HL-60 (cell line): Measurements from ENCODE around the gene C14orf132.

Source experiments
- DNase-seq, 2 experiments: peaks; one replicate each; pipeline ENCODE4 v3.0.0-alpha.2; 2010 to 2020; ENCODE audit warnings: low read depth in 1 of 2, low spot score in 1 of 2
- H3K27ac ChIP-seq: fragments of 250-450 bp; sonication (Bioruptor Pico); replicated peaks from 2 replicates; pipeline ENCODE4 v1.5.1; 2020; ENCODE audit warnings: mild to moderate bottlenecking, moderate library complexity
- H3K27me3 ChIP-seq: fragments of 250-450 bp; sonication (Bioruptor Pico); 2 replicates; pipeline ENCODE4 v1.5.1; 2021; ENCODE audit warnings: mild to moderate bottlenecking, moderate library complexity; ENCODE audit not compliant: insufficient read depth, poor library complexity, severe bottlenecking
- H3K4me3 ChIP-seq: replicated peaks from 2 replicates; pipeline ENCODE4 v1.5.1; 2011; ENCODE audit warnings: mild to moderate bottlenecking, control low read depth, low read length; ENCODE audit not compliant: insufficient read depth
- CTCF ChIP-seq: IDR thresholded peaks from one replicate; pipeline ENCODE4 v1.5.1; 2011; ENCODE audit warnings: low read length, control low read depth, inconsistent platforms; ENCODE audit not compliant: insufficient read depth
- GABPA ChIP-seq: IDR thresholded peaks from 2 replicates; pipeline ENCODE4 v1.6.1; 2012; ENCODE audit warnings: low read depth
- POLR2AphosphoS5 ChIP-seq: IDR thresholded peaks from 2 replicates; pipeline ENCODE4 v1.6.1; 2012; ENCODE audit warnings: low read depth
- REST ChIP-seq: IDR thresholded peaks from 2 replicates; pipeline ENCODE4 v1.6.1; 2012; ENCODE audit warnings: low read depth; ENCODE audit not compliant: insufficient replicate concordance
- SPI1 ChIP-seq: IDR thresholded peaks from 2 replicates; pipeline ENCODE4 v1.6.1; 2012; ENCODE audit warnings: low read depth, mild to moderate bottlenecking, borderline replicate concordance

Gene C14orf132

GRCh38 chr14:96056509-96057422, 17.6 kb downstream of the C14orf132 start:
- no peak for DNase-seq
- Histone ChIP-seq H3K27me3 (no peaks in the 10 kb centered on the region), H3K4me3 (no peak overlapping the region), H3K27ac (no peak overlapping the region)
- TF ChIP-seq POLR2AphosphoS5, result no peak

GRCh38 chr14:96057738-96058137, 18.6 kb downstream of the C14orf132 start:
- no peak overlapping the region for H3K4me3 ChIP-seq
- no peak overlapping the region for H3K27ac ChIP-seq
- no peak for DNase-seq
- TF ChIP-seq SPI1 (no peak), REST (no peak), CTCF (no peak), GABPA (no peak), POLR2AphosphoS5 (no peak)
- no peaks in the 10 kb centered on the region for H3K27me3 ChIP-seq

GRCh38 chr14:96058576-96059200, 19.5 kb downstream of the C14orf132 start:
- no peak overlapping the region for H3K4me3 ChIP-seq
- H3K27me3 ChIP-seq, result no peaks in the 10 kb centered on the region
- H3K27ac ChIP-seq, result no peak overlapping the region
- no peak for DNase-seq
- TF ChIP-seq SPI1 (no peak), REST (no peak), CTCF (no peak), POLR2AphosphoS5 (no peak), GABPA (no peak)

GRCh38 chr14:96059519-96060135, 20.5 kb downstream of the C14orf132 start:
- Histone ChIP-seq H3K27ac (no peak overlapping the region), H3K27me3 (no peaks in the 10 kb centered on the region)
- DNase-seq, result no peak

More at GRCh38 chr14:96059519-96060135, 20.5 kb downstream of the C14orf132 start:
- no peak overlapping the region for H3K4me3 ChIP-seq
- TF ChIP-seq GABPA, result no peak
- no peak for TF ChIP-seq POLR2AphosphoS5
- no peak for TF ChIP-seq SPI1
- no peak for TF ChIP-seq CTCF
- TF ChIP-seq REST, result no peak
